ENCODE results near the gene NOP58. TPM values are rescaled to one million over a fixed set of nuclear protein-coding genes. Genes with fewer than 3 reads are reported as not detected.
"Not testable (repeated sequence)": the region's sequence is repeated elsewhere in the genome, so short reads cannot be mapped to it uniquely, and the experiment has no call there.

The NOP58 gene
- total RNA-seq, 4 donors from 2014 or later: 19.4 to 61.0 (median 41.6) TPM

GRCh38 chr2:202307690-202308089, 42.1 kb downstream of the NOP58 start:
- H3K27me3 ChIP-seq: no peaks in the 10 kb centered on the region
- no peak overlapping the region for H3K27ac ChIP-seq
- WGBS, 2 donors (ENCODE audit: low coverage in 1 of 2): 78 to 100% methylated on average over 1 to 3 of the region's 3 CpGs
- no peak for ATAC-seq
- no peaks in the 10 kb centered on the region for H3K9me3 ChIP-seq
- TF ChIP-seq CTCF (IDR thresholded peaks at IDR 0.05): no peak
- no peak for TF ChIP-seq POLR2AphosphoS5 (IDR thresholded peaks at IDR 0.05)
- no peak for TF ChIP-seq POLR2A (IDR thresholded peaks at IDR 0.05)
- no peak overlapping the region for H3K4me3 ChIP-seq
- peaks cover 6 to 83% of the 10 kb centered on the region in 2 donors for H3K36me3 ChIP-seq
- no peaks in the 10 kb centered on the region for H3K4me1 ChIP-seq

GRCh38 chr2:202311823-202312388, 46.3 kb downstream of the NOP58 start:
- TF ChIP-seq EP300 (IDR thresholded peaks at IDR 0.05) (no peak), POLR2AphosphoS5 (IDR thresholded peaks at IDR 0.05) (no peak), POLR2A (IDR thresholded peaks at IDR 0.05) (no peak), CTCF (IDR thresholded peaks at IDR 0.05) (no peak)
- Histone ChIP-seq H3K9me3 (no peaks in the 10 kb centered on the region), H3K27ac (no peak overlapping the region), H3K27me3 (no peaks in the 10 kb centered on the region), H3K4me3 (no peak overlapping the region), H3K4me1 (peaks cover 0 to 11% (median 0%) of the 10 kb centered on the region in 3 donors), H3K36me3 (peaks cover 0 to 41% of the 10 kb centered on the region in 2 donors)
- ATAC-seq: no peak
- WGBS, 2 donors (ENCODE audit: low coverage in 1 of 2): 79 to 94% methylated on average over 2 to 4 of the region's 4 CpGs

GRCh38 chr2:202314116-202314515, 48.6 kb downstream of the NOP58 start:
- peaks cover 0 to 26% (median 0%) of the 10 kb centered on the region in 3 donors for H3K4me1 ChIP-seq
- 86 to 100% methylated on average over 2 of the region's 2 CpGs for WGBS, 2 donors (ENCODE audit: low coverage in 1 of 2)
- ATAC-seq: no peak

GRCh38 chr2:202317080-202317857, 51.7 kb downstream of the NOP58 start:
- H3K27ac ChIP-seq: peak overlapping the region in 3 of 4 donors; percentile 1 to 61 (median 32)
- peaks cover 0 to 26% (median 0%) of the 10 kb centered on the region in 3 donors for H3K4me1 ChIP-seq
- peaks cover 0 to 11% of the 10 kb centered on the region in 2 donors for H3K36me3 ChIP-seq
- peak; percentile 78 for ATAC-seq
- WGBS, 2 donors (ENCODE audit: low coverage in 1 of 2): 9 to 13% methylated on average over 5 to 6 of the region's 6 CpGs
- H3K4me3 ChIP-seq: no peak overlapping the region
- no peaks in the 10 kb centered on the region for H3K9me3 ChIP-seq
- no peaks in the 10 kb centered on the region for H3K27me3 ChIP-seq
- TF ChIP-seq EP300 (IDR thresholded peaks at IDR 0.05) (no peak), POLR2AphosphoS5 (IDR thresholded peaks at IDR 0.05) (peak; percentile 90)

More at GRCh38 chr2:202314116-202314515, 48.6 kb downstream of the NOP58 start:
- no peaks in the 10 kb centered on the region for H3K9me3 ChIP-seq
- H3K4me3 ChIP-seq: no peak overlapping the region
- H3K27me3 ChIP-seq: no peaks in the 10 kb centered on the region
- H3K27ac ChIP-seq: no peak overlapping the region
- TF ChIP-seq POLR2A (IDR thresholded peaks at IDR 0.05) (no peak), EP300 (IDR thresholded peaks at IDR 0.05) (no peak), CTCF (IDR thresholded peaks at IDR 0.05) (no peak), POLR2AphosphoS5 (IDR thresholded peaks at IDR 0.05) (no peak)
- peaks cover 0 to 24% of the 10 kb centered on the region in 2 donors for H3K36me3 ChIP-seq

- 96% methylated on average over 3 of the region's 3 CpGs; no CpG with 5 or more reads in 1 of the 2 donors for WGBS, 2 donors (ENCODE audit: low coverage in 1 of 2)
These were observed 54.8 kb downstream of the NOP58 start for GRCh38 chr2:202320362-202320761.

More at GRCh38 chr2:202320362-202320761, 54.8 kb downstream of the NOP58 start:
- Histone ChIP-seq H3K4me1 (peaks cover 0 to 26% (median 0%) of the 10 kb centered on the region in 3 donors), H3K36me3 (peaks cover 0 to 36% of the 10 kb centered on the region in 2 donors)
- not testable (repeated sequence) for H3K27me3 ChIP-seq, H3K9me3 ChIP-seq, H3K4me3 ChIP-seq, ATAC-seq, H3K27ac ChIP-seq
